GM21526 (cell line): ENCODE results near the gene TMEM72.

Experiments used
- ATAC-seq: cut with Tn5 transposase; IDR thresholded peaks from one replicate; pipeline ENCODE4 v1.9.1; 2021; ENCODE audit warnings: moderate library complexity; ENCODE audit not compliant: unreplicated experiment, low FRiP score

TMEM72 gene

GRCh38 chr10:44951576-44952226 lies 40.6 kb downstream of the TMEM72 start:
- ATAC-seq: no peak

DNA sequence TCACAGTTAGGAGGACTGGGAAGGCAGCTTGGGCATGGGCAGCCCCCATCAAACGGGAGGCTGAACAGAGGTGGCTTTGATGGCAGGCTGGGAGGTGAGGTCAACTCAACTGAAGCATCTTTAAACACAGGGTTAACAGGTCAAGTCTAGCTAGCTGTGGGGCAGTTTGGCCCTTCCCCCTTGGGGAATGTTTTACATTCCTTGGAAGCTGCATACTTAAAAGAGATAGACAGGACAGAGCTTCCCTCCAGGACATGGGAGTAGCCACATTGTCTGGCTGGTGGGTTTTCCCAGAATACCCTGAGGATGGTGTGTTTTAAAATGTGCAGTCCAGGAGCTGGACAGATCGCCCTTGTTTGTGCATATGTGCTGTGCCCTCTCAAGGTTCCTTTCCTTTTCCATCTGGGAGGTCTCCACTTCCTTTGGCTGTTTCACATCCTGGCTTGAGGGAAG lies 41.7 kb downstream of the TMEM72 start:
- no peak for ATAC-seq

DNA sequence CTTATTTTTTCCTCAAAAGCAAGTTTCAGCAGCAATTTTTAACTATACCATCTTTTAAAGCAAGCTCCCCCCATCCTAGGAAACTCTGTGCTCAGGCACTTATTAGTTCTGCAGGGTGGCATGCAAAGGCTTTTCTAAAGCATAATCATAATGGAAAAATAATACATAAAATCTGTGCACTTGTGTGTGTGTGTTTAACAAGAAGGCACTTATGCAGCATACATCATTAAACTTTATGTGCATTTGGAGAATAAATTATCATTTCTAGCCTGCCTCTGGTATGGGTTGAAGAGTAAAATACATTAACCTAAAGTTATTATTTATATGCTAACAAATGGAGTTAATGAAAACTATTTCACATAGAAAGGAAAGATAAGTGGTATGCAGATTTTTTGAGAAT lies 42.9 kb downstream of the TMEM72 start:
- ATAC-seq: no peak

DNA sequence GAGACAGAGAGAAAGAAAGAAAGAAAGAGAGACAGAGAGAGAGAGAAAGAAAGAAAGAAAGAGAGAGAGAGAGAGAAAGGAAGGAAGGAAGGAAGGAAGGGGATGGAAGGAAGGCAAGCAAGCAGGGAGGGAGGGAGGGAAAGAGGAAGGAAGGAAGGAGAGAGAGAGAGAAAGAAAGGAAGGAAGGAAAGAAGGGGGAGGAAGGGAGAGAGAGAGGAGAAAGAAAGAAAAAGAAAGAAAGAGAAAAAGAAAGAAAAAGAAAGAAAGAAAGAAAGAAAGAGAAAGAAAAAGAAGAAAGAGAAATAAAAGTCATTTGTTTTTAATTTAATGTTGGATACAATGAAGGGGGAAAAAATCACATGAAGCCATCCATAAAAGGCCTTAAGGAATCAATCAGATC lies 43.8 kb downstream of the TMEM72 start:
- ATAC-seq: no peak

- no peak for ATAC-seq
These were observed 44.4 kb downstream of the TMEM72 start for GRCh38 chr10:44955413-44956070.

GRCh38 chr10:44956226-44956625 lies 45.1 kb downstream of the TMEM72 start:
- ATAC-seq: no peak

GRCh38 chr10:44956717-44957706 lies 45.9 kb downstream of the TMEM72 start:
- no peak for ATAC-seq

DNA sequence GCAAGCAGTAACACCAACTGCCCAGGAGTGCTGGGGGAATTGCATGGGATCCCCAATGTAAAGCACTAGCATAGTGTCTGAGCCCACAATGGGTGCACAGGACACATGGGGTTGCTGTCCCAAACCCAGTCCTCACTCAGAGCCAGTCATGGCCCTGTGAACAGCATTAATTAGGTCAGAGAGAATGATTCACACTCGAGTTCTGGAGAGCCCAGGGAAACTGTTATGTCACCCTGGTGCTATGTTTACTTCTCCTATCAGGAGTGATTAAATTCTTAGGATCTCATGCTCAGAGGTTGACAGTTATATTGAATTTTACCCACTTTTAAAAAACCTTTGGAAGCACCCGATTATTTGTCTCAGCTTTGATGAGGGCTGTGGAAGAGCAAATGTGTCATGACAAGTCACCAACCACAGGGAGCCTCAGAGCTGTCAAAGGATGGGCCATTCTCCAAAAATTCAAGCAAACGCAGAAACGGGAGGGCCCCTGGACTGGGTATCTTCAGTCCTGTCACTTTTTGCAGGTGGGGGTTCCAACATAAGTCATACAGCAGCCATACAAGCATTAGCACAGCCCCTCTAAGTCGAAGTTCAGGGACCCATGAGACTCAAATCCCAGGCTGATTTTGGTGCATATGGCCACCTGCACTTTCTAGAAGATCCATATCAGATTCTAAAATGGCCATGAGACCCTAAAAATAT lies 47.2 kb downstream of the TMEM72 start:
- ATAC-seq: no peak

DNA sequence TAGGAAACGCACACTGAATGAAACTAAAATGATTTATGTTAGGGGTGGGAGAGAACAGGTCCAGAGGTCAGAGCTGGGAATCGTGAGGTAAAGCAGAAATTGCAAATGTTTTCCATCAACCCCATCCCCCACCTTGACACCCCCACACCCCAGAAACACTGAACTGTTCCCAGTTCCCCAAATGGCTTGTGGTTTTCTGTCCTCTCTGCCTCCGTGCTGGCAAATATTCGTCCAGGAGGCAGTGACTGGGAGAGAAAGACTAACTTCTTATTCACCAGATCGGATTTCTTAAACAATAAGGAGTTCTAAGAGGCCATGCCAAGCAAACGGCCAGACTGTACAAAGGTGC lies 47.7 kb downstream of the TMEM72 start:
- ATAC-seq: no peak

- peak; percentile 89 for ATAC-seq
These were observed 48.3 kb downstream of the TMEM72 start, which contains the start of gene RASSF4 for GRCh38 chr10:44959247-44960087. Gene RASSF4, plus strand, starts transcription at chr10:44959802. Its CDS starts 10,401 bp downstream, at chr10:44970203.

GRCh38 chr10:44960088-44960460 lies 48.9 kb downstream of the TMEM72 start:
- ATAC-seq: no peak

- no peak for ATAC-seq
These were observed 49.5 kb downstream of the TMEM72 start for GRCh38 chr10:44960482-44961229.

- ATAC-seq: no peak
These were observed 50.1 kb downstream of the TMEM72 start for GRCh38 chr10:44961230-44961571.

GRCh38 chr10:44961931-44962750 lies 51.0 kb downstream of the TMEM72 start:
- ATAC-seq: no peak

DNA sequence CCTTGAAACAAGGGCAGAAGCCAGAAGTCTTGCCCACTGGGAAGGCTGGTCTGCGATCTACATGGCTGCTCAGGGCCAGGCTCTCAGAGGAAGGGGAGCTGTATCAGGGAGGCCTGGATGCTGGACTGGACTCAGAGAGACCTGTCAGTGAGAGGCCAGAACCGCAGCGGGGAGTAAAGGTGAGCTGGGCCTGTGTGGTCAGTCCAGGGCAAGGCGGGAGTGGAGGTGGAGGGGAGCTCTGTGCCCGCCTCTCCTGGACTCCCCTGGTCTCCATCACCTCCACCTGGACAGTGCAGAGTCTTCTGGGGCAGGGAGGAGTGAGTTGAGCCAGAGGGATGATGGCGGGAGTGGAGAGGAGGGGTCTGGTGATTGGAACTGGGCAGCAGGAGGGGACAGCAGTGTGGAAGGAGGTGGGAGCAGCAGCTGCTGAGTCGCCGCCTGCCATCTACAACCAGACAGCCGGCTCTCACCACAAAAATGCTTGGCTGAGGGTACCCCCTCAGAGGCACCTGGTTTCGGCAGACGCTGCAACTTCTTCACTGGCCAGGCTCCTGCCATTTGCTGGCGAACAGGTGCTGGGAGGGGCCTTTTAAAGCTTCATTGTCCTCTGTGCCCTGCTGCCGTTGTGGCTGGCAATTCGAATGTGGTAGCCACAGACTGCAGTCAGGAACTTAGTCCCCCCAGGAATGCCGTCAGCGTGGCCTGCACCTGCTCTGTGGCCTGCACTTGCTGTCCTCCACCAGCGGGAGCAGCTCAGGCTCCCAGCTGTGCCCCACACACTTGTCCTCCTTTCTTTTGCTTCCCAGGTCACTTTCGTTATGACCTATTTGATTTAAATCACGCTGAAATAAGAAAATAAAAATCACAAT lies 52.0 kb downstream of the TMEM72 start:
- ATAC-seq: no peak

DNA sequence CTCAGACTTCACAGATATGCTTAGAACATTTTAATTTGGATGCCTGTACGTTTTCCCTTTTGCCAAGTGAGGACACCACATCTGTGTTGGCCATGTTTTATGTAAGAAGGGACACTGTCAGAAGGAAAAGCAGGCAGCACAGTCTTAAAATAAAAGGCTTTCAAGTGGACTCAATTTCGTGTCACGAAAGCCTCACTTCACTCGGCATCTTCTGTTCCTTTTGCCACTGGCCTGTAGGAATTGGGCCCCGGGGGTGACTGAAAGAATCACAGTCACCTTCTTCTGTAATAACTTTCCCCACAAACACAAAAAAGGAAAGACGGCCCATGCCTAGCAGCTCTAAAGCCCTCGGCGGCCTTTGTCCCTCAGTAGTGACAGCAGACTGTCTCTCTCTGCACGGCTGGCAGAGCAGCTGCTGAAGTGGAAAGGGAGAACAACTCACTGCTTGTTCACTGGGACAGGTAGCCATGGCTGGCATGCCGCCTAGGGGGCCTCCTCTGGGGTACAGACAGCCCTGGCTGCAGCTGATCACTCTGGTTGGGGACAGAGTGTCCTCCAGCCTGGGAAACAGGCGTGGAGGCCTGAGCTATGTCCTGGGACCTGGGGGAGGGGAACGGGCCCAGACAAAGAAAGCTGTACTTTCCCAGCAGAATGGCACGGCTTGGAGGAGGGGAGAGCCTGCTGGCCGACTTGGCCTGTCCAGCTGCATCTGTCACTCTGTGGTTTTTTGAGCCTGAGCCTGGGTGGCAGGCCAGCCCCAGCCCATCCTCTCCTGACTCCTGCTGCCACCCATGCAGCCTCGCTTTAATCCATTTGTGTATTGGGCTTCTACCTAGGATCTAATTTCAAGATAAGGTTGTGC lies 52.9 kb downstream of the TMEM72 start:
- ATAC-seq: no peak
